ENCODE data around the gene ZBTB16.

DNA sequence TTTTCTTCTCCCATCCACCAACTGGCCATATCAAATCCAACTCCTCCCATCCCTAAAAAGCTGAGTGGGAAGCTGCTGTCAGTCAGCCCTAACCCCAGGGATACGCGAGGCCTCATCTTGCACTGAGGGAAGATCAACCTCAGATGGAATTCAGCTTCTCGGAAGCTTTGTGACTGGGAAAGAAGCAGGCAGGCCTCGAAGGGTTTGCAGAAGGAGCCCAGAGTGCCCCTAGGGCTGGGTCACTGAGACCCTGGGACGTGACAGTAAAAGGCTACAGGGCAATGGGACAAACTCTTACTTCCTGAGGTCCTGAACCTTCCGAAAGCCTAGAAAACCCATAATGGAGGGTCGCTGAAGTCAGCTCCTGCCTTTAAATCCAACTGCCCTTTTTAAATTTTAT is 202.3 kb downstream of the ZBTB16 start:
- TF ChIP-seq, protein P1, sequence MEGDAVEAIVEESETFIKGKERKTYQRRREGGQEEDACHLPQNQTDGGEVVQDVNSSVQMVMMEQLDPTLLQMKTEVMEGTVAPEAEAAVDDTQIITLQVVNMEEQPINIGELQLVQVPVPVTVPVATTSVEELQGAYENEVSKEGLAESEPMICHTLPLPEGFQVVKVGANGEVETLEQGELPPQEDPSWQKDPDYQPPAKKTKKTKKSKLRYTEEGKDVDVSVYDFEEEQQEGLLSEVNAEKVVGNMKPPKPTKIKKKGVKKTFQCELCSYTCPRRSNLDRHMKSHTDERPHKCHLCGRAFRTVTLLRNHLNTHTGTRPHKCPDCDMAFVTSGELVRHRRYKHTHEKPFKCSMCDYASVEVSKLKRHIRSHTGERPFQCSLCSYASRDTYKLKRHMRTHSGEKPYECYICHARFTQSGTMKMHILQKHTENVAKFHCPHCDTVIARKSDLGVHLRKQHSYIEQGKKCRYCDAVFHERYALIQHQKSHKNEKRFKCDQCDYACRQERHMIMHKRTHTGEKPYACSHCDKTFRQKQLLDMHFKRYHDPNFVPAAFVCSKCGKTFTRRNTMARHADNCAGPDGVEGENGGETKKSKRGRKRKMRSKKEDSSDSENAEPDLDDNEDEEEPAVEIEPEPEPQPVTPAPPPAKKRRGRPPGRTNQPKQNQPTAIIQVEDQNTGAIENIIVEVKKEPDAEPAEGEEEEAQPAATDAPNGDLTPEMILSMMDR (IDR thresholded peaks at IDR 0.05) = no peak
- TF ChIP-seq POLR2A (IDR thresholded peaks at IDR 0.05) = no peak

Data from ovary (tissue), 3 donors.